ENCODE results near the gene TRIM73. TPM values are rescaled to one million over a fixed set of nuclear protein-coding genes. Genes with fewer than 3 reads are reported as not detected.
"Not testable (repeated sequence)": the region's sequence is repeated elsewhere in the genome, so short reads cannot be mapped to it uniquely, and the experiment has no call there.

TRIM73 gene
- total and polyA plus RNA-seq, 2 donors from 2014 or later = 3.8 to 4.3 TPM

DNA sequence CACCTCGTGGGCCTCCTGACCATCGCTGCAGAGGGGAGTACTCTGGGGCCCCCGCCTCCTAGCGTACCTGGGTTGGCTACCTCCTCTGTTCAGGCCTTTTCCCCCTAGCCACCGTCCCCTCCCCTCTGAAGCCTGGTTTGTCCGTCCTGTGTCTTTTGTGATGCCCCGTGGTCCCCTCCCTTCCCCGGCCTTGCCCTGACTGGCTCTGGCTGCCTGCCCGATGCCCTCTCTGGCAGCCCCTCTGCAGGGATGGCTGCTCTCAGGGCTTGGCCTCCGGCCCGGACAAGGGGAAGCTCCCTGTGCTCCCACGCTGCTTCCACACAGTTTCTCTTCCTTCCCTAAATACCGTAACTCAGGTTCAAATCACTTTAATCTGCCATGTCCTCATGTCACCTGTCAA, 24.3 kb downstream of the TRIM73 start:
- not testable (repeated sequence) for FAIRE-seq

GRCh38 chr7:75420152-75420551, 24.7 kb downstream of the TRIM73 start:
- FAIRE-seq; intact Hi-C loops (cut with DNase I); H3K4me3 ChIP-seq (ENCODE audit: low read length in 3 of 3); H3K4me1 ChIP-seq (ENCODE audit: control insufficient read depth in 2 of 3, insufficient read depth in 2 of 3, low read depth in 1 of 3, low read length in 3 of 3); H3K36me3 ChIP-seq (ENCODE audit: control insufficient read depth in 2 of 3, insufficient read depth in 3 of 3, low read length in 3 of 3); H3K27ac ChIP-seq (ENCODE audit: low read depth in 2 of 2, low read length in 2 of 2); H3K9ac ChIP-seq (ENCODE audit: low read length in 3 of 3); H3K27me3 ChIP-seq (ENCODE audit: control insufficient read depth, insufficient read depth, low read length); H3K9me3 ChIP-seq (ENCODE audit: control insufficient read depth in 2 of 3, insufficient read depth in 1 of 3, low read length in 3 of 3): not testable (repeated sequence)
- peak in 1 of 5 donors; percentile 39 for DNase-seq

More for the DNA sequence above, 24.3 kb downstream of the TRIM73 start:
- H3K9me3 ChIP-seq (ENCODE audit: control insufficient read depth in 2 of 3, insufficient read depth in 1 of 3, low read length in 3 of 3); H3K9ac ChIP-seq (ENCODE audit: low read length in 3 of 3); intact Hi-C loops (cut with DNase I); H3K36me3 ChIP-seq (ENCODE audit: control insufficient read depth in 2 of 3, insufficient read depth in 3 of 3, low read length in 3 of 3); H3K27ac ChIP-seq (ENCODE audit: low read depth in 2 of 2, low read length in 2 of 2); H3K27me3 ChIP-seq (ENCODE audit: control insufficient read depth, insufficient read depth, low read length); H3K4me1 ChIP-seq (ENCODE audit: control insufficient read depth in 2 of 3, insufficient read depth in 2 of 3, low read depth in 1 of 3, low read length in 3 of 3); H3K4me3 ChIP-seq (ENCODE audit: low read length in 3 of 3): not testable (repeated sequence)
- DNase-seq = peak in 1 of 5 donors; percentile 35

- H3K27ac ChIP-seq (ENCODE audit: low read depth in 2 of 2, low read length in 2 of 2); H3K36me3 ChIP-seq (ENCODE audit: control insufficient read depth in 2 of 3, insufficient read depth in 3 of 3, low read length in 3 of 3); H3K27me3 ChIP-seq (ENCODE audit: control insufficient read depth, insufficient read depth, low read length); H3K9me3 ChIP-seq (ENCODE audit: control insufficient read depth in 2 of 3, insufficient read depth in 1 of 3, low read length in 3 of 3); intact Hi-C loops (cut with DNase I); H3K4me1 ChIP-seq (ENCODE audit: control insufficient read depth in 2 of 3, insufficient read depth in 2 of 3, low read depth in 1 of 3, low read length in 3 of 3); H3K4me3 ChIP-seq (ENCODE audit: low read length in 3 of 3); H3K9ac ChIP-seq (ENCODE audit: low read length in 3 of 3); FAIRE-seq: not testable (repeated sequence)
- peak in 1 of 5 donors; percentile 68 for DNase-seq
Measured at GRCh38 chr7:75421798-75422710, 26.6 kb downstream of the TRIM73 start.

DNA sequence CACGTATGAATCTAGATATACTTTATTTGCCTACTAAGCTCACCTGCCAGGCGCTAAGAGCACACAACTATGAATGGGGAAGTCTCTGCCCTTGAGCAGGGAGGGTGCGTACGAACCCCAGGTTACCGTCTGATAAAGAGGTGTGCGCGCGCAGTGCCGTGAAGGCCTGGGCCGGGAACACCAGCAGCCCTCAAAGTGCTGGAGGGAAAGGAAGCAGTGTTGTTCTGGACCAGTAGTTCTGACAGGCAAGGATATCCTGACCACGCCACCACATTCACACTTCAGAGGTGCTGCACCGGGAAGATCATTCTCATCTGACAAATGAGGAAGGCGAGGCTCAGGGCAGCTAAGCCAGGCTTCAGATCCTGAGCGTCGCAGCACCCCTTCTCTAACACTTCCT, 28.1 kb downstream of the TRIM73 start:
- DNase-seq = peak in 1 of 5 donors; percentile 26
- intact Hi-C loops (cut with DNase I); FAIRE-seq; H3K9ac ChIP-seq (ENCODE audit: low read length in 3 of 3); H3K9me3 ChIP-seq (ENCODE audit: control insufficient read depth in 2 of 3, insufficient read depth in 1 of 3, low read length in 3 of 3); H3K36me3 ChIP-seq (ENCODE audit: control insufficient read depth in 2 of 3, insufficient read depth in 3 of 3, low read length in 3 of 3); H3K27me3 ChIP-seq (ENCODE audit: control insufficient read depth, insufficient read depth, low read length); H3K4me3 ChIP-seq (ENCODE audit: low read length in 3 of 3); H3K27ac ChIP-seq (ENCODE audit: low read depth in 2 of 2, low read length in 2 of 2); H3K4me1 ChIP-seq (ENCODE audit: control insufficient read depth in 2 of 3, insufficient read depth in 2 of 3, low read depth in 1 of 3, low read length in 3 of 3): not testable (repeated sequence)

GRCh38 chr7:75439000-75439399, 43.6 kb downstream of the TRIM73 start:
- H3K9ac ChIP-seq (ENCODE audit: low read length in 3 of 3); H3K9me3 ChIP-seq (ENCODE audit: control insufficient read depth in 2 of 3, insufficient read depth in 1 of 3, low read length in 3 of 3); intact Hi-C loops (cut with DNase I); FAIRE-seq; DNase-seq; H3K27ac ChIP-seq (ENCODE audit: low read depth in 2 of 2, low read length in 2 of 2); H3K4me3 ChIP-seq (ENCODE audit: low read length in 3 of 3); H3K4me1 ChIP-seq (ENCODE audit: control insufficient read depth in 2 of 3, insufficient read depth in 2 of 3, low read depth in 1 of 3, low read length in 3 of 3); H3K27me3 ChIP-seq (ENCODE audit: control insufficient read depth, insufficient read depth, low read length): not testable (repeated sequence)
- H3K36me3 ChIP-seq (ENCODE audit: control insufficient read depth in 2 of 3, insufficient read depth in 3 of 3, low read length in 3 of 3) = peaks cover 9 to 39% (median 25%) of the 10 kb centered on the region in 3 donors

- H3K4me1 ChIP-seq (ENCODE audit: control insufficient read depth in 2 of 3, insufficient read depth in 2 of 3, low read depth in 1 of 3, low read length in 3 of 3); H3K9me3 ChIP-seq (ENCODE audit: control insufficient read depth in 2 of 3, insufficient read depth in 1 of 3, low read length in 3 of 3); H3K9ac ChIP-seq (ENCODE audit: low read length in 3 of 3); DNase-seq; H3K27ac ChIP-seq (ENCODE audit: low read depth in 2 of 2, low read length in 2 of 2); H3K27me3 ChIP-seq (ENCODE audit: control insufficient read depth, insufficient read depth, low read length); FAIRE-seq; intact Hi-C loops (cut with DNase I): not testable (repeated sequence)
- Histone ChIP-seq H3K36me3 (ENCODE audit: control insufficient read depth in 2 of 3, insufficient read depth in 3 of 3, low read length in 3 of 3) (peaks cover 9 to 21% (median 13%) of the 10 kb centered on the region in 3 donors), H3K4me3 (ENCODE audit: low read length in 3 of 3) (peak overlapping the region in 1 of 3 donors; percentile 33)
Measured at GRCh38 chr7:75442101-75442464, 46.7 kb downstream of the TRIM73 start.

DNA sequence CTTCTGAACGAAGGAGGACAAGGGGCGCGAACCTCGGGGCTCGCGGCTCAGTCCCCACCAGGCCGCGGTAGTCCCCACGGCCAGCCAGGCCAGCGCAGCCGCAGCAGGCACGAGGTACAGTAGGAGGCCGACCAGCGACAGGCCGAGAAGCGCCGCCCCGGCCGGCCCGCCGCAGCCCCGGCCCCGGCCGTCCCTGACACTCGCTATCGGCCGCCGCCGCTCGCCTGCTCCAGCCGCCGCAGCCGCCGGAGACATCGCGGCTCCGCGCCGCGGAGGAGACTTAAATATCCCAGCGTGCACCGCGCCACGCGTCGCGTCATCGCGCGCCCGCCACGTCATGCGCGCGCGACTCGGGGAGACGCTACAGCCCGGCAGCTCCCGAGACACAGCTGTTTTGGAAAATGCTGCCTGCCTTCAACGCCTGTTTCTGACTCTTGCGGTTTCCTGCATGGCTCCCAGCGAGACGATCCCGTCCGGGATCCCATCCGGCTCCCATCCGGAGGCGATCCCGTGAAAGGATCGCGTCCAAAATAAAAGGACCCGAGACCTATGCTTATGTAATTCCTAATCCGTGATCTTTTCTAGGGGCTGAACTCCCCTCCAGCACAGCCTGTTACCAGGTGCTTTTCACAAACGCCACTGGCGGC, 47.2 kb downstream of the TRIM73 start:
- intact Hi-C loops (cut with DNase I); H3K4me1 ChIP-seq (ENCODE audit: control insufficient read depth in 2 of 3, insufficient read depth in 2 of 3, low read depth in 1 of 3, low read length in 3 of 3); H3K9me3 ChIP-seq (ENCODE audit: control insufficient read depth in 2 of 3, insufficient read depth in 1 of 3, low read length in 3 of 3); H3K27me3 ChIP-seq (ENCODE audit: control insufficient read depth, insufficient read depth, low read length); FAIRE-seq: not testable (repeated sequence)
- Histone ChIP-seq H3K9ac (ENCODE audit: low read length in 3 of 3) (peak overlapping the region in 1 of 3 donors; percentile 55), H3K4me3 (ENCODE audit: low read length in 3 of 3) (peak overlapping the region; percentile 65 to 70 (median 66)), H3K27ac (ENCODE audit: low read depth in 2 of 2, low read length in 2 of 2) (peak overlapping the region; percentile 47 to 71), H3K36me3 (ENCODE audit: control insufficient read depth in 2 of 3, insufficient read depth in 3 of 3, low read length in 3 of 3) (peaks cover 9 to 20% (median 9%) of the 10 kb centered on the region in 3 donors)
- peak in 3 of 5 donors; percentile 20 to 36 (median 31) for DNase-seq

GRCh38 chr7:75449946-75450345, 54.5 kb downstream of the TRIM73 start:
- DNase-seq; H3K9ac ChIP-seq (ENCODE audit: low read length in 3 of 3); FAIRE-seq; intact Hi-C loops (cut with DNase I); H3K36me3 ChIP-seq (ENCODE audit: control insufficient read depth in 2 of 3, insufficient read depth in 3 of 3, low read length in 3 of 3); H3K9me3 ChIP-seq (ENCODE audit: control insufficient read depth in 2 of 3, insufficient read depth in 1 of 3, low read length in 3 of 3); H3K4me3 ChIP-seq (ENCODE audit: low read length in 3 of 3); H3K4me1 ChIP-seq (ENCODE audit: control insufficient read depth in 2 of 3, insufficient read depth in 2 of 3, low read depth in 1 of 3, low read length in 3 of 3); H3K27me3 ChIP-seq (ENCODE audit: control insufficient read depth, insufficient read depth, low read length); H3K27ac ChIP-seq (ENCODE audit: low read depth in 2 of 2, low read length in 2 of 2): not testable (repeated sequence)
